Naive thymus-derived CD8-positive, alpha-beta T cell (primary cell): ENCODE measurements around the gene WNT4. TPM values are rescaled to one million over a fixed set of nuclear protein-coding genes. Genes with fewer than 3 reads are reported as not detected.

Experiments used
- ATAC-seq, 2 donors: fragments of 150-1000 bp; cut with Tn5 transposase in 1 of 2; sonication (Bioruptor Pico), chemical (Tn5 transposase) in 1 of 2; 1 replicate in 1 of 2; 2 replicates in 1 of 2; pipeline ENCODE4 v1.10.0; 2021; ENCODE audit warnings: mild to moderate bottlenecking in 2 of 2, moderate library complexity in 2 of 2
- POLR2A ChIA-PET: fragments of 350-600 bp; sonication (Branson Sonifier 250); formaldehyde crosslinking; loops from one replicate; lab custom pipeline; 2021; ENCODE audit warnings: antibody characterized with exemption; lab: Charles Lee
- DNase-seq, 10 donors: peaks; one replicate each; pipeline versions ENCODE4 v3.0.0 to v3.0.0-alpha.2; 2020 to 2022
- H3K27ac Mint-ChIP-seq, 10 donors: one replicate each; pipeline ENCODE4 v1.8.0; 2020 to 2022; ENCODE audit warnings: mild to moderate bottlenecking in 10 of 10, mixed read lengths in 10 of 10, moderate library complexity in 4 of 10, inconsistent platforms in 1 of 10
- H3K27me3 Mint-ChIP-seq, 5 donors: one replicate each; pipeline ENCODE4 v1.8.0; 2021 to 2022; ENCODE audit warnings: mixed read lengths in 5 of 5
- H3K36me3 Mint-ChIP-seq, 3 donors: one replicate each; pipeline ENCODE4 v1.8.0; 2020 to 2022; ENCODE audit warnings: mixed read lengths in 3 of 3, mild to moderate bottlenecking in 2 of 3, inconsistent platforms in 1 of 3
- H3K4me1 Mint-ChIP-seq, 4 donors: one replicate each; pipeline ENCODE4 v1.8.0; 2021 to 2022; ENCODE audit warnings: mixed read lengths in 4 of 4
- H3K4me3 Mint-ChIP-seq, 10 donors: one replicate each; pipeline ENCODE4 v1.8.0; 2020 to 2022; ENCODE audit warnings: mild to moderate bottlenecking in 10 of 10, mixed read lengths in 10 of 10, moderate library complexity in 6 of 10, inconsistent platforms in 1 of 10
- H3K9me3 Mint-ChIP-seq, 9 donors: one replicate each; pipeline ENCODE4 v1.8.0; 2020 to 2022; ENCODE audit warnings: mixed read lengths in 9 of 9, mild to moderate bottlenecking in 3 of 9, inconsistent platforms in 1 of 9, moderate library complexity in 1 of 9
- polyA plus RNA-seq, 3 donors: library from polyadenylated mRNA; unstranded; fragments of 300-500 nt; fragmentation: Illumina TruSeq; gene quantifications; one replicate each; pipeline ENCODE4 v1.2.3, GENCODE V29; 2021
- total RNA-seq, 8 experiments: library from RNA in 2 of 8; stranded (reverse) in 2 of 8; gene quantifications; one replicate each; pipeline ENCODE4 v1.2.3 and lab custom pipeline; 2021 to 2026

WNT4 gene
- total and polyA plus RNA-seq, 5 experiments from 2014 or later = not detected

- ATAC-seq (no peak), DNase-seq (no peak)
- Mint-ChIP-seq H3K4me1 (peaks cover 37 to 61% (median 54%) of the 10 kb centered on the region in 4 donors), H3K4me3 (no peak overlapping the region), H3K27me3 (no peaks in the 10 kb centered on the region), H3K9me3 (no peaks in the 10 kb centered on the region), H3K27ac (peak overlapping the region in 7 of 10 donors; percentile 1 to 80 (median 57)), H3K36me3 (peaks cover 0 to 41% (median 2%) of the 10 kb centered on the region in 3 donors)
- POLR2A ChIA-PET = no interaction called here
Observed at GRCh38 chr1:22111620-22112019, 31.3 kb downstream of the WNT4 start.

GRCh38 chr1:22111115-22111514, 31.8 kb downstream of the WNT4 start:
- POLR2A ChIA-PET = no interaction called here

GRCh38 chr1:22110016-22110415, 32.9 kb downstream of the WNT4 start:
- DNase-seq (no peak), ATAC-seq (no peak)
- Mint-ChIP-seq H3K4me1 (peaks cover 37 to 72% (median 52%) of the 10 kb centered on the region in 4 donors), H3K27ac (peak overlapping the region in 2 of 10 donors; percentile 15 to 84), H3K27me3 (no peaks in the 10 kb centered on the region), H3K9me3 (no peaks in the 10 kb centered on the region), H3K4me3 (no peak overlapping the region), H3K36me3 (peaks cover 0 to 46% (median 2%) of the 10 kb centered on the region in 3 donors)
- POLR2A ChIA-PET = interaction anchor here (1.0 kb wide), 1 partner anchor 72 kb away, joined by 5 read pairs; no protein-coding TSS in a partner anchor

More at GRCh38 chr1:22111115-22111514, 31.8 kb downstream of the WNT4 start:
- ATAC-seq = no peak
- no peak for DNase-seq
- H3K27ac Mint-ChIP-seq = peak overlapping the region in 9 of 10 donors; percentile 38 to 82 (median 57)
- peaks cover 0 to 46% (median 2%) of the 10 kb centered on the region in 3 donors for H3K36me3 Mint-ChIP-seq
- no peak overlapping the region for H3K4me3 Mint-ChIP-seq
- peaks cover 36 to 66% (median 53%) of the 10 kb centered on the region in 4 donors for H3K4me1 Mint-ChIP-seq
- no peaks in the 10 kb centered on the region for H3K27me3 Mint-ChIP-seq
- H3K9me3 Mint-ChIP-seq = no peaks in the 10 kb centered on the region

- H3K36me3 Mint-ChIP-seq = peaks cover 0 to 46% (median 2%) of the 10 kb centered on the region in 3 donors
- H3K27me3 Mint-ChIP-seq = no peaks in the 10 kb centered on the region
- H3K4me1 Mint-ChIP-seq = peaks cover 44 to 80% (median 63%) of the 10 kb centered on the region in 4 donors
- H3K27ac Mint-ChIP-seq = peak overlapping the region; percentile 19 to 86 (median 59)
- POLR2A ChIA-PET = interaction anchor here (1.0 to 1.2 kb wide), 2 partner anchors 8 to 84 kb away, joined by 3 read pairs; no protein-coding TSS in a partner anchor
- ATAC-seq (no peak), DNase-seq (no peak)
- H3K9me3 Mint-ChIP-seq = no peaks in the 10 kb centered on the region
- peak overlapping the region in 1 of 10 donors; percentile 29 for H3K4me3 Mint-ChIP-seq
Observed at GRCh38 chr1:22108339-22109105, 34.4 kb downstream of the WNT4 start.

- Mint-ChIP-seq H3K9me3 (no peaks in the 10 kb centered on the region), H3K36me3 (peaks cover 0 to 45% (median 0%) of the 10 kb centered on the region in 3 donors), H3K4me1 (peaks cover 46 to 84% (median 67%) of the 10 kb centered on the region in 4 donors), H3K4me3 (no peak overlapping the region), H3K27ac (peak overlapping the region in 4 of 10 donors; percentile 39 to 66 (median 64)), H3K27me3 (no peaks in the 10 kb centered on the region)
- POLR2A ChIA-PET = no interaction called here
- DNase-seq (no peak), ATAC-seq (no peak)
Observed at GRCh38 chr1:22107126-22107525, 35.8 kb downstream of the WNT4 start.

GRCh38 chr1:22105611-22106207, 37.2 kb downstream of the WNT4 start:
- Mint-ChIP-seq H3K27me3 (no peaks in the 10 kb centered on the region), H3K27ac (peak overlapping the region; percentile 61 to 93 (median 88)), H3K4me1 (peaks cover 42 to 84% (median 73%) of the 10 kb centered on the region in 4 donors), H3K9me3 (no peaks in the 10 kb centered on the region), H3K36me3 (peaks cover 0 to 45% (median 0%) of the 10 kb centered on the region in 3 donors), H3K4me3 (peak overlapping the region in 7 of 10 donors; percentile 16 to 70 (median 60))
- ATAC-seq (peak; percentile 48 to 62), DNase-seq (peak in 7 of 10 donors; percentile 20 to 66 (median 44))
- POLR2A ChIA-PET = interaction anchor here (1.2 to 2.2 kb wide), 3 partner anchors 16 to 81 kb away, joined by 3 to 23 read pairs (median 7); partner anchors contain the start of gene CDC42

GRCh38 chr1:22104865-22105437, 37.9 kb downstream of the WNT4 start:
- no peaks in the 10 kb centered on the region for H3K27me3 Mint-ChIP-seq
- no peaks in the 10 kb centered on the region for H3K9me3 Mint-ChIP-seq
- H3K4me1 Mint-ChIP-seq = peaks cover 44 to 91% (median 80%) of the 10 kb centered on the region in 4 donors
- POLR2A ChIA-PET = interaction anchor here (0.8 to 2.2 kb wide), 4 partner anchors 15 to 80 kb away, joined by 3 to 23 read pairs (median 5); partner anchors contain the start of gene CDC42
- DNase-seq (peak in 8 of 10 donors; percentile 24 to 80 (median 61)), ATAC-seq (peak; percentile 75 to 92)
- H3K27ac Mint-ChIP-seq = peak overlapping the region; percentile 61 to 93 (median 88)
- peak overlapping the region; percentile 11 to 72 (median 60) for H3K4me3 Mint-ChIP-seq
- H3K36me3 Mint-ChIP-seq = peaks cover 0 to 50% (median 1%) of the 10 kb centered on the region in 3 donors

GRCh38 chr1:22104094-22104493, 38.8 kb downstream of the WNT4 start:
- DNase-seq (no peak), ATAC-seq (no peak)
- H3K36me3 Mint-ChIP-seq = peaks cover 0 to 57% (median 2%) of the 10 kb centered on the region in 3 donors
- POLR2A ChIA-PET = interaction anchor here (0.8 to 2.2 kb wide), 3 partner anchors 52 to 79 kb away, joined by 3 to 23 read pairs (median 7); partner anchors contain the start of gene CDC42
- peaks cover 46 to 97% (median 85%) of the 10 kb centered on the region in 4 donors for H3K4me1 Mint-ChIP-seq
- H3K27ac Mint-ChIP-seq = peak overlapping the region; percentile 61 to 93 (median 88)
- H3K27me3 Mint-ChIP-seq = no peaks in the 10 kb centered on the region
- H3K4me3 Mint-ChIP-seq = peak overlapping the region in 8 of 10 donors; percentile 35 to 82 (median 66)
- H3K9me3 Mint-ChIP-seq = no peaks in the 10 kb centered on the region

GRCh38 chr1:22102746-22103145, 40.2 kb downstream of the WNT4 start:
- POLR2A ChIA-PET = interaction anchor here (1.3 kb wide), 1 partner anchor 78 kb away, joined by 3 read pairs; no protein-coding TSS in a partner anchor
- ATAC-seq = no peak

GRCh38 chr1:22101995-22102394, 40.9 kb downstream of the WNT4 start:
- ATAC-seq (no peak), DNase-seq (no peak)
- Mint-ChIP-seq H3K9me3 (no peaks in the 10 kb centered on the region), H3K36me3 (peaks cover 0 to 64% (median 7%) of the 10 kb centered on the region in 3 donors), H3K4me3 (peak overlapping the region in 1 of 10 donors; percentile 20), H3K27ac (peak overlapping the region in 5 of 10 donors; percentile 41 to 88 (median 72)), H3K4me1 (peaks cover 38 to 93% (median 86%) of the 10 kb centered on the region in 4 donors), H3K27me3 (no peaks in the 10 kb centered on the region)
- POLR2A ChIA-PET = interaction anchor here (1.3 kb wide), 1 partner anchor 77 kb away, joined by 3 read pairs; no protein-coding TSS in a partner anchor

More at GRCh38 chr1:22102746-22103145, 40.2 kb downstream of the WNT4 start:
- no peaks in the 10 kb centered on the region for H3K27me3 Mint-ChIP-seq
- peak overlapping the region; percentile 61 to 93 (median 86) for H3K27ac Mint-ChIP-seq
- H3K36me3 Mint-ChIP-seq = peaks cover 0 to 56% (median 6%) of the 10 kb centered on the region in 3 donors
- peak overlapping the region in 5 of 10 donors; percentile 8 to 65 (median 19) for H3K4me3 Mint-ChIP-seq
- H3K4me1 Mint-ChIP-seq = peaks cover 38 to 94% (median 83%) of the 10 kb centered on the region in 4 donors
- no peaks in the 10 kb centered on the region for H3K9me3 Mint-ChIP-seq
- no peak for DNase-seq

GRCh38 chr1:22101199-22101598, 41.7 kb downstream of the WNT4 start:
- H3K4me1 Mint-ChIP-seq = peaks cover 34 to 88% (median 79%) of the 10 kb centered on the region in 4 donors
- no peaks in the 10 kb centered on the region for H3K9me3 Mint-ChIP-seq
- no peaks in the 10 kb centered on the region for H3K27me3 Mint-ChIP-seq
- DNase-seq (no peak), ATAC-seq (no peak)
- H3K4me3 Mint-ChIP-seq = no peak overlapping the region
- H3K36me3 Mint-ChIP-seq = peaks cover 0 to 68% (median 10%) of the 10 kb centered on the region in 3 donors
- H3K27ac Mint-ChIP-seq = peak overlapping the region in 8 of 10 donors; percentile 12 to 80 (median 70)
- POLR2A ChIA-PET = interaction anchor here (0.8 to 0.9 kb wide), 3 partner anchors 8 to 77 kb away, joined by 3 to 4 read pairs (median 3); partner anchors contain the start of gene CDC42
